GM18951 (cell line): ENCODE measurements around the gene PPP1R37.

Experiments used
- POLR2A ChIP-seq: IDR thresholded peaks from 4 replicates; pipeline ENCODE4 v1.6.1; 2011; ENCODE audit warnings: mild to moderate bottlenecking; ENCODE audit not compliant: insufficient read length, insufficient read depth; ENCODE audit errors: extremely low read depth
- in situ Hi-C: fragments of 300-500 bp; cut with MboI; formaldehyde crosslinking; loops from one replicate; pipeline ENCODE4 v1.12.0; 2022; ENCODE audit warnings: low sequenced_read_pairs, mixed read lengths, inconsistent platforms; ENCODE audit not compliant: unreplicated experiment

Gene PPP1R37

GRCh38 chr19:45091031-45091923 lies 1.7 kb upstream of the PPP1R37 start:
- TF ChIP-seq POLR2A, result peak; percentile 70
- in situ Hi-C loops, result no loop called here

- in situ Hi-C loops, result no loop called here
- no peak for TF ChIP-seq POLR2A
These were observed 1.2 kb downstream of the PPP1R37 start for GRCh38 chr19:45094137-45094536.

- in situ Hi-C loops, result no loop called here
- TF ChIP-seq POLR2A, result no peak
These were observed 1.7 kb downstream of the PPP1R37 start for GRCh38 chr19:45094707-45095106.

DNA sequence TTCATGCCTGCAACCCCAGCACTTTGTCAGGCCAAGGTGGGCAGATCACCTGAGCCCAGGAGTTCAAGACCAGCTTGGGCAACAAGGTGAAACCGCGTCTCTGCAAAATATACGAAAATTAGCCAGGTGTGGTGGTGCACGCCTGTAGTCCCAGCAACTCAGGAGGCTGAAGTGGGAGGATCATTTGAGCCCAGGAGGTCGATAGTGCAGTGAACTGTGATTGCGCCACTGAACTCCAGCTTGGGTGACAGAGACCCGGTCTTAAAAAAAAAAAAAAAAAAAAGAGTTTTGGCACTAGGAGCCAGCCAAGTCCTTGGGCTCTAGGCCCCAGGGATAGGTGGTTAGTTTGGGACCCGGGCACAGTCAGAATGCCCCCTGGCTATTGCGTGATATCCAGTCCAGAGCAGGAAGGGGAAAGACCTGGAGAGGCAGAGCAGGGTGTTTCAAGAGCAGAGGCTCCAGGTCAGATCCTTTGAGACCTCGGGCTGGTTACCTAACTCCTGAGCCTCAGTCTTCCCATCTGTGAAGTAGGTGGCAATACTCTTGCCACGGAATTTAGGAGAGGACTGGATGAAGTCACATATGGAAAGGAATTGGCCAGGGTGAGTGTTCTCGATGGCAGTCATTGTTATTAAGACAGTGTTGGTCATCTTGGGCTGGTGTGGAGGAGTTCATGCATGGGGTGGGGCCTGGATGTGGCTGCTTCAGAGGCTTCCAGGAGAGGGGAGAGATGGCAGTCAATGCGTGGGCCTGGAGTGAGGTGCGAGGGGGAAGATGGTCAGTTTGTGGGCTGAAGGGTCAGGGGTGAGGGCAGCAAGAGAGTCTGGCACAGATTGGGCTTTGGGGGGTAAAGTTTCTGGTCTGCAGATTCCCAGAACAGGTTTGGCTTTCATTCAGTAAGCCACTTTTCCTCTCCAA lies 2.8 kb downstream of the PPP1R37 start:
- in situ Hi-C loops, result no loop called here
- TF ChIP-seq POLR2A, result no peak

GRCh38 chr19:45096700-45097099 lies 3.7 kb downstream of the PPP1R37 start:
- in situ Hi-C loops, result no loop called here
- no peak for TF ChIP-seq POLR2A

DNA sequence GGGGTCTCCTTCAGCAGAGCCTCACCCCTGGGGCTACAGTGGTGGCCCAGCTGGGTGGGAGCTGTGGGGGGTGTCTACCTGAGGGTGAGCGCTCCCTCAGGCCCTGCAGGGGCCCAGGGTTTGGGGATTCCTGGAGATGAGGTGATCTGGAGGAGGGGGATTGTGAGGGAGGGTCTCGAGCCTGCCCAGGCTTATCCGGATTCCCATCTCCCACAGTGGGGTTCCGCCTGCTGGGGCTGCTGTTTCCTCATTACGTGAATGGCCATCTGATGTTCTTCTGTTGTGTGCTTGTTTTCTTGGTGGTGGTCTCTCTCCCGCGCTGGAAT lies 4.4 kb downstream of the PPP1R37 start:
- TF ChIP-seq POLR2A, result no peak
- in situ Hi-C loops, result no loop called here

DNA sequence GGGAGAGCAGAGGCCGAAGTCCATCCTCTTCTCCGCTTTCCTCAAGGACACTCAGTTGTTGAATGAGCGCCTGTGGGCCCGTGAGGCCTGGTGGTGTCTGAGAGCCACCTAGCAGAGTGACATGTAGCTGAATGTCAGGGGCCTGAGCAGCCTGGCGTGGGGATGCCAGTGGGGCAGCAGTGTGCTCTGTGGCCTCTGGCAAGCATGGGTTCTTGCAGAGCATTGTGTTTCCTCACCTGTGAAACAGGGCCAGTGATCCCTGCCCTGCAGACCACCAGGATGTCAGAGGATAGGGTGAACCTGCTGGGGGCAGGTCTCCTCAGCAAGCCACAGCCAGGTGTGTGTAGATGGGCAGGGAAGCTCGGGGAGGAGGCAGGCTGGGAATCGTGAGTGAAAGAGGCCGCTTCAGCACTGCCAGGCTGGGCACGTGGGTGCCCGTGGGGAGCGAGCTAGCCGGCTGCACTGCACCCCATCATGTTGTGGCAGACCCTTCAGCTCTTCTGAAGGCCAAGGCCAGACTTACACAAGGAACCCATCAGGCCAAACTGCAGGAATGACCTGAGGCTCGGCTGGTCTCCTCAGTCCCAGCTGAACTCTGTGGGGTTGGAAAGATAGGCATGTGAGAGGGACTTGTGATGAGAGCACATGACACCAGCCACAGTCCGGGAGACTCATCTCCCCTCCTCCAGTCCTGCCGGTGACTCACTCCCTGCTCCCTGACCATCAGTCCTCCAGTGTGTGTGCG lies 5.0 kb downstream of the PPP1R37 start:
- no peak for TF ChIP-seq POLR2A
- in situ Hi-C loops, result no loop called here

- in situ Hi-C loops, result no loop called here
- TF ChIP-seq POLR2A, result no peak
These were observed 5.8 kb downstream of the PPP1R37 start for GRCh38 chr19:45098521-45099466.

DNA sequence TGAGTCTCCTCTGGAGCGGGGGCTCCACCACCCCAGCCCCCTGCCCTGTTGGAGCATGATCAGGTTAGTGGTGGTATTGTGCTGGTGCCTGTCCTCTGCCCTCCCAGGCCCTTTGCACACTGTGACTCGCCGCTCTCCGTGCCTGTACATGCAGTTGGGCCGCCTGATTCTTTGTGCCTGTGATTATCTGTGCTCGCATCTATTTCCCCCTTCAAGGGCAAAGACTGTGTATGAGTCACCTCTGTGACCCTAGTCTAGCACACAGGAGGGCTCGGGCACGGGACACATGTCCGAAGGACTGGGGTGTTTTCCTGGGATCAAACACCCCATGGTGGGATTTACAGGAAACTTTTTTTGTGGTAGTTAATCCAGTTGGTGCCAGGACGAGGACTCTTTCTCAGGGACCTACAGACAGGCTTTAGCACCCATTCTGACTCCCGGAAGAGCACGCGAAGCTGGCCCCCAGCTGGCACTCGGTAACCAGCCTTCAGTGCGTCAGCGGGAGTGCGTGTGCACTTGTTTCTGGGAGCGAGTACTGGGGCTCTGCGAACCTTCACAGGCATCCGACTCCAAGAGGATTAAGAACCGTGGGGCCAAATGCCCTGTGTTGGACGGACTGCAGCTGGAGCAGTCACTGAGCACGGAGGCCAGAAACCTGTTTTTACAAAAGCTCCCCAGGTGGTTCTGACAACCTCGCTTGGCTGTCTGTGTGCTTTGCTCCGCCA lies 6.7 kb downstream of the PPP1R37 start:
- in situ Hi-C loops, result no loop called here
- no peak for TF ChIP-seq POLR2A

- no peak for TF ChIP-seq POLR2A
- in situ Hi-C loops, result no loop called here
These were observed 7.2 kb downstream of the PPP1R37 start for GRCh38 chr19:45100201-45100600.

GRCh38 chr19:45100846-45101252 lies 7.9 kb downstream of the PPP1R37 start:
- in situ Hi-C loops, result no loop called here
- TF ChIP-seq POLR2A, result no peak
